Lower lobe of right lung (tissue), 2 donors: ENCODE results near the gene DGUOK. TPM values are rescaled to one million over a fixed set of nuclear protein-coding genes. Genes with fewer than 3 reads are reported as not detected.

ENCODE experiments used
- ATAC-seq, 2 donors: fragments of 200-7000 bp; cut with Tn5 transposase; one replicate each; pipeline ENCODE4 v1.9.1; 2020 to 2022; ENCODE audit warnings: mild to moderate bottlenecking in 2 of 2, moderate library complexity in 2 of 2
- DNase-seq: peaks from one replicate; pipeline ENCODE4 v3.0.0-alpha.2; 2020
- H3K27ac ChIP-seq: fragments of 200-600 bp; one replicate; pipeline ENCODE4 v1.8.0; 2022
- H3K27me3 ChIP-seq: fragments of 200-600 bp; one replicate; pipeline ENCODE4 v1.8.0; 2022; ENCODE audit warnings: low read depth
- H3K36me3 ChIP-seq: fragments of 200-600 bp; one replicate; pipeline ENCODE4 v1.8.0; 2022; ENCODE audit warnings: mild to moderate bottlenecking
- H3K4me1 ChIP-seq: fragments of 200-600 bp; one replicate; pipeline ENCODE4 v1.8.0; 2022
- H3K4me3 ChIP-seq: fragments of 200-600 bp; one replicate; pipeline ENCODE4 v1.8.0; 2022; ENCODE audit warnings: mild to moderate bottlenecking
- H3K9me3 ChIP-seq: fragments of 200-600 bp; one replicate; pipeline ENCODE4 v1.8.0; 2022
- CTCF ChIP-seq: fragments of 200-600 bp; IDR thresholded peaks from one replicate; pipeline ENCODE4 v1.8.0; 2022; ENCODE audit warnings: antibody characterized with exemption, mild to moderate bottlenecking
- intact Hi-C: fragments of 100-400 bp; cut with DNase I; formaldehyde crosslinking; loops from one replicate; pipeline ENCODE4 v1.11.0; 2022
- total RNA-seq: library from RNA; stranded (reverse); fragmentation: NEBNext Ultra II Directional; extraction: Animal tissue kit (Norgen Biotek cat#: 25700); gene quantifications from one replicate; pipeline ENCODE4 v1.2.1, GENCODE V29; 2021
- donor health status: DM: no; HTN: yes; CAD: no; lungs with severe emphysema.

Gene DGUOK
- total RNA-seq, 1 donor from 2014 or later = 38.0 TPM

- intact Hi-C loops = no loop called here
- no peaks in the 10 kb centered on the region for H3K36me3 ChIP-seq
- H3K27me3 ChIP-seq = no peaks in the 10 kb centered on the region
- H3K4me3 ChIP-seq = no peak overlapping the region
- TF ChIP-seq CTCF = no peak
- no peaks in the 10 kb centered on the region for H3K9me3 ChIP-seq
- no peak overlapping the region for H3K27ac ChIP-seq
- ATAC-seq (no peak), DNase-seq (no peak)
- H3K4me1 ChIP-seq = no peaks in the 10 kb centered on the region
Measured at GRCh38 chr2:73904952-73905351, 21.7 kb upstream of the DGUOK start.

- DNase-seq (no peak), ATAC-seq (no peak)
- Histone ChIP-seq H3K4me3 (no peak overlapping the region), H3K36me3 (no peaks in the 10 kb centered on the region), H3K27me3 (no peaks in the 10 kb centered on the region), H3K9me3 (no peaks in the 10 kb centered on the region), H3K27ac (no peak overlapping the region), H3K4me1 (no peaks in the 10 kb centered on the region)
- TF ChIP-seq CTCF = no peak
- intact Hi-C loops = no loop called here
Measured at GRCh38 chr2:73906847-73907505, 19.7 kb upstream of the DGUOK start.

GRCh38 chr2:73907840-73908452 lies 18.7 kb upstream of the DGUOK start:
- H3K4me3 ChIP-seq = no peak overlapping the region
- no peak for DNase-seq
- intact Hi-C loops = no loop called here
- no peaks in the 10 kb centered on the region for H3K9me3 ChIP-seq
- peak; percentile 66 to 73 for ATAC-seq
- no peak overlapping the region for H3K27ac ChIP-seq
- H3K36me3 ChIP-seq = no peaks in the 10 kb centered on the region
- no peaks in the 10 kb centered on the region for H3K27me3 ChIP-seq
- no peaks in the 10 kb centered on the region for H3K4me1 ChIP-seq
- peak; percentile 33 for TF ChIP-seq CTCF

GRCh38 chr2:73908689-73909652 lies 17.7 kb upstream of the DGUOK start:
- DNase-seq (no peak), ATAC-seq (no peak)
- TF ChIP-seq CTCF = no peak
- Histone ChIP-seq H3K4me1 (no peaks in the 10 kb centered on the region), H3K9me3 (no peaks in the 10 kb centered on the region), H3K27ac (no peak overlapping the region), H3K4me3 (no peak overlapping the region), H3K27me3 (no peaks in the 10 kb centered on the region), H3K36me3 (no peaks in the 10 kb centered on the region)
- intact Hi-C loops = no loop called here

GRCh38 chr2:73910873-73911547 lies 15.7 kb upstream of the DGUOK start:
- DNase-seq (no peak), ATAC-seq (no peak)
- Histone ChIP-seq H3K4me1 (no peaks in the 10 kb centered on the region), H3K27me3 (no peaks in the 10 kb centered on the region), H3K27ac (no peak overlapping the region), H3K9me3 (no peaks in the 10 kb centered on the region), H3K4me3 (no peak overlapping the region), H3K36me3 (no peaks in the 10 kb centered on the region)
- intact Hi-C loops = no loop called here
- TF ChIP-seq CTCF = no peak
